ENCODE measurements around the gene OR5AU1.

OR5AU1 gene

DNA sequence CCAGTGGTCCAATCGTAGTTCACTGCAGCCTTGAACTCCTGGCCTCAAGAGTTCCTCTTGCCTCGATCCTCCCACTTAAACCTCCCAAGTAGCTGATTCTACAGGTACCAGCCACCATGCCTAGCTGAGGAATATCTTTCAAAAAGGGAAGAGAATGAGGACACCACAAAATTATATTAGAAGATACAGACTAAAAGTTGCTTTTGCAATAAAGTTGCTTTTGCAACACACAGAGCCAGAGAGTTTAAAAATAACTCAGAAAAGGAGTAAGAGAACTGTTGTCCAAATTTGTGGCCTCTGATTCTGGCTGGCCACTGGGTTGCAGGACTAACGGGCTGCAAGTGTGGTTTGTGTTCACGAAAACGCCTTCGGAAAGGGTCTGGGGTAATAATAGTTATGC lies 35.2 kb downstream of the OR5AU1 start:
- Histone ChIP-seq H3K27me3 (ENCODE audit: control insufficient read depth, insufficient read depth, low read length) (no peaks in the 10 kb centered on the region), H3K36me3 (ENCODE audit: control insufficient read depth, insufficient read depth, low read length) (no peaks in the 10 kb centered on the region), H3K9ac (ENCODE audit: low read length) (no peak overlapping the region), H3K4me3 (ENCODE audit: low read length) (no peak overlapping the region), H3K9me3 (ENCODE audit: control insufficient read depth, low read length) (no peaks in the 10 kb centered on the region), H3K4me1 (ENCODE audit: control insufficient read depth, insufficient read depth, low read length) (no peaks in the 10 kb centered on the region)

DNA sequence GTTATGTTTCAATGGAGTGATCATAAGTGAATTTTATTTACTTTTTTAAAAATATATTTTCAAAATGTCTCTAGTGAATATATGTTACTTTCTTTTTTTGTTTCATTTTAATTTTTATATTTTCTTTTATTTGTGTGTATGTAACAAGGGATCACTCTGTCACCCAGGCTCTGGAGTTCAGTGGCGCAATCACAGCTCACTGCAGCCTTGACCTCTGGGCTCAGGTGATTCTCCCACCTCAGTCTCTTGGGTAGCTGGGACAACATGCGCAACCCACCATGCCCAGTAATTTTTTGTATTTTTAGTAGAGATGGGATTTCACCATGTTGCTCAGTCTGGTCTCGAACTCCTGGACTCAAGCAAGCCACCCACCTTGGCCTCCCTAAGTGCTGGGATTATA lies 36.9 kb downstream of the OR5AU1 start:
- Histone ChIP-seq H3K4me3 (ENCODE audit: low read length) (no peak overlapping the region), H3K9ac (ENCODE audit: low read length) (no peak overlapping the region), H3K27me3 (ENCODE audit: control insufficient read depth, insufficient read depth, low read length) (no peaks in the 10 kb centered on the region), H3K9me3 (ENCODE audit: control insufficient read depth, low read length) (no peaks in the 10 kb centered on the region), H3K36me3 (ENCODE audit: control insufficient read depth, insufficient read depth, low read length) (no peaks in the 10 kb centered on the region), H3K4me1 (ENCODE audit: control insufficient read depth, insufficient read depth, low read length) (no peaks in the 10 kb centered on the region)

- no peak overlapping the region for H3K9ac ChIP-seq (ENCODE audit: low read length)
- no peaks in the 10 kb centered on the region for H3K36me3 ChIP-seq (ENCODE audit: control insufficient read depth, insufficient read depth, low read length)
- H3K27me3 ChIP-seq (ENCODE audit: control insufficient read depth, insufficient read depth, low read length), result no peaks in the 10 kb centered on the region
- no peak overlapping the region for H3K4me3 ChIP-seq (ENCODE audit: low read length)
- H3K9me3 ChIP-seq (ENCODE audit: control insufficient read depth, low read length), result no peaks in the 10 kb centered on the region
- H3K4me1 ChIP-seq (ENCODE audit: control insufficient read depth, insufficient read depth, low read length), result no peaks in the 10 kb centered on the region
Observed at GRCh38 chr14:21113369-21113768, 42.5 kb downstream of the OR5AU1 start.

GRCh38 chr14:21112255-21112654 lies 43.6 kb downstream of the OR5AU1 start:
- Histone ChIP-seq H3K9ac (ENCODE audit: low read length) (no peak overlapping the region), H3K9me3 (ENCODE audit: control insufficient read depth, low read length) (no peaks in the 10 kb centered on the region), H3K4me3 (ENCODE audit: low read length) (no peak overlapping the region), H3K4me1 (ENCODE audit: control insufficient read depth, insufficient read depth, low read length) (peaks cover 3% of the 10 kb centered on the region), H3K27me3 (ENCODE audit: control insufficient read depth, insufficient read depth, low read length) (no peaks in the 10 kb centered on the region), H3K36me3 (ENCODE audit: control insufficient read depth, insufficient read depth, low read length) (no peaks in the 10 kb centered on the region)

- Histone ChIP-seq H3K36me3 (ENCODE audit: control insufficient read depth, insufficient read depth, low read length) (no peaks in the 10 kb centered on the region), H3K9ac (ENCODE audit: low read length) (no peak overlapping the region), H3K4me1 (ENCODE audit: control insufficient read depth, insufficient read depth, low read length) (peaks cover 18% of the 10 kb centered on the region), H3K4me3 (ENCODE audit: low read length) (no peak overlapping the region), H3K9me3 (ENCODE audit: control insufficient read depth, low read length) (no peaks in the 10 kb centered on the region), H3K27me3 (ENCODE audit: control insufficient read depth, insufficient read depth, low read length) (no peaks in the 10 kb centered on the region)
Observed at GRCh38 chr14:21109377-21110138, 46.3 kb downstream of the OR5AU1 start.

DNA sequence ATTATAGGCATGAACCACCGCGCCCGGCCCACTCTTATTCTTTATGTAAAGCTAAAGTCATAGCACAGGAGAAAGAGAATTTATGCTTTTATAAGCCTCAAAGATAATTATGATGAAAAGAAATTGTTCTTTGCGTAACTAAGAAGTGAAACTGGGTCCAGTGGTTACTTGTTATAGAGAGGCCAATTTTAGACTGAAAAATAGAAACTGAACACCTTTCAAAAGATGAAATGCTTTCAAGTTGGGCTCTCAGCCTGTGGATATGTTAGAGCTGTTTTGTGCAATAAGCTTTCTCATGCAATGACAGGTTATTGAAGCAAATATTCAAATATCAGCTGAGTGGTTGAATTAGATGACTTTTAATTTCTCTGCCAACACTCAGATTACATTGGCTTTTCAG lies 47.1 kb downstream of the OR5AU1 start:
- no peaks in the 10 kb centered on the region for H3K9me3 ChIP-seq (ENCODE audit: control insufficient read depth, low read length)
- no peaks in the 10 kb centered on the region for H3K36me3 ChIP-seq (ENCODE audit: control insufficient read depth, insufficient read depth, low read length)
- peaks cover 20% of the 10 kb centered on the region for H3K4me1 ChIP-seq (ENCODE audit: control insufficient read depth, insufficient read depth, low read length)
- H3K27me3 ChIP-seq (ENCODE audit: control insufficient read depth, insufficient read depth, low read length), result no peaks in the 10 kb centered on the region
- H3K9ac ChIP-seq (ENCODE audit: low read length), result no peak overlapping the region
- H3K4me3 ChIP-seq (ENCODE audit: low read length), result no peak overlapping the region

- H3K36me3 ChIP-seq (ENCODE audit: control insufficient read depth, insufficient read depth, low read length), result no peaks in the 10 kb centered on the region
- H3K27me3 ChIP-seq (ENCODE audit: control insufficient read depth, insufficient read depth, low read length), result no peaks in the 10 kb centered on the region
- peaks cover 31% of the 10 kb centered on the region for H3K4me1 ChIP-seq (ENCODE audit: control insufficient read depth, insufficient read depth, low read length)
- no peaks in the 10 kb centered on the region for H3K9me3 ChIP-seq (ENCODE audit: control insufficient read depth, low read length)
- no peak overlapping the region for H3K4me3 ChIP-seq (ENCODE audit: low read length)
- no peak overlapping the region for H3K9ac ChIP-seq (ENCODE audit: low read length)
Observed at GRCh38 chr14:21107283-21107800, 48.5 kb downstream of the OR5AU1 start.

DNA sequence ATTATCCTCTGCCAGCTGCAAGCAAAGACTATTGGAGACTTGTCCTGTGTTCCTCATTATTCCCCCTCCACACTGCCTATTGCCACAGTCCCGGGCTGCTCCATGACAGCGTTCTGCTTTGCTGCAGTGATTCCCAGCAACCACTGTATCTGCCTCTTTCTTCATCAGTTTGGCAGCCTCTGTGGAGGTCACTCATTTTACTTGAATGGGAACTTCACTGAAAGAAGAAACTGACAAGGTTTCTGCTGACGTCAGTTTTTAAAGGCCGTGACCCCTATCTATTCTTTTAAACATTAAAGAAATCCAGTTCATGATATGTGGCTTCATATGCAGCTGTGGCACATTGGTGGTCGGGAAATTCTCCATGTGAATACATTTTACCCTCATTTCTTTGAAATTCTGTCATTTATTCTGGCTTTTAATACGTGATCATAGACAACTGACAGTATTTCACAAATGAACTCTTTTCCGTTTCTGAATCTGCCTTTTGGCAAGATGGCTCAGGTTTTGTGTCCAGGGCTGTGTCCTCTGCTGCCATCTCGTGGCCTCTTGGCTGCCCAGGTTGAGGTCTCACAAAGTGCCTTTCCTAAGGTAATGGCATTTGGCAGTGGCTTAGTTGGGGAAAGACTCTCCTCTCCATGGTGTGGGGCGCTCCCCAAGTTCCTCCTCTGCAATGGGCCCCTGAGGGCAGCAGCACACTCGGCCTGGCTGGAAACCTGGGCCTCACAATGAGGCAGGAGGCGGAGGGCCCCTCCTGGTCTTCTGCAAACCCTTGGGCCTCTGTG lies 49.2 kb downstream of the OR5AU1 start:
- H3K4me3 ChIP-seq (ENCODE audit: low read length), result no peak overlapping the region
- H3K9me3 ChIP-seq (ENCODE audit: control insufficient read depth, low read length), result no peaks in the 10 kb centered on the region
- peaks cover 38% of the 10 kb centered on the region for H3K4me1 ChIP-seq (ENCODE audit: control insufficient read depth, insufficient read depth, low read length)
- no peak overlapping the region for H3K9ac ChIP-seq (ENCODE audit: low read length)
- no peaks in the 10 kb centered on the region for H3K36me3 ChIP-seq (ENCODE audit: control insufficient read depth, insufficient read depth, low read length)
- H3K27me3 ChIP-seq (ENCODE audit: control insufficient read depth, insufficient read depth, low read length), result no peaks in the 10 kb centered on the region

- Histone ChIP-seq H3K4me1 (ENCODE audit: control insufficient read depth, insufficient read depth, low read length) (peaks cover 43% of the 10 kb centered on the region), H3K9me3 (ENCODE audit: control insufficient read depth, low read length) (no peaks in the 10 kb centered on the region), H3K27me3 (ENCODE audit: control insufficient read depth, insufficient read depth, low read length) (no peaks in the 10 kb centered on the region), H3K36me3 (ENCODE audit: control insufficient read depth, insufficient read depth, low read length) (no peaks in the 10 kb centered on the region), H3K4me3 (ENCODE audit: low read length) (no peak overlapping the region), H3K9ac (ENCODE audit: low read length) (no peak overlapping the region)
Observed at GRCh38 chr14:21106176-21106497, 49.7 kb downstream of the OR5AU1 start.

DNA sequence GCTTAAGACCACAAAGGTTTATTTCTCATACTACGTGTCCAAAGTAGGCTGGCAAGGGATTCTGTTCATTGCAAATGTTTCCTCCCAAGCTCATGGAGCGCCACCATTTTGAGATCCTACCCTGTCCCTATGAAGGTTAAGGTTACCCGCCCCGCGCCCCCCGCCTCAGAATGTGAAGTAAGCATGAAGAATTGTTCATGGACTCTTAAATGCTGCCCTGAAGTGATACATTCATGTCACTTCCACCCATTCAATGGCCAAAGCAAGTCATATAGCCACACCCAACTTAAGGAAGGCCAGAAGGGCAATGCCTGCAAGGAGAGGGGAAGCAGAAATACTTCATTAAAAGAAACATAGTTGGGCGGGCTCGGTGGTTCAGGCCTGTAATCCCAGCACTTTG lies 50.8 kb downstream of the OR5AU1 start:
- Histone ChIP-seq H3K9me3 (ENCODE audit: control insufficient read depth, low read length) (no peaks in the 10 kb centered on the region), H3K4me3 (ENCODE audit: low read length) (no peak overlapping the region), H3K9ac (ENCODE audit: low read length) (peak overlapping the region; percentile 81), H3K36me3 (ENCODE audit: control insufficient read depth, insufficient read depth, low read length) (no peaks in the 10 kb centered on the region), H3K4me1 (ENCODE audit: control insufficient read depth, insufficient read depth, low read length) (peaks cover 52% of the 10 kb centered on the region), H3K27me3 (ENCODE audit: control insufficient read depth, insufficient read depth, low read length) (no peaks in the 10 kb centered on the region)

Measured in mucosa of stomach (tissue), 1 donor.